GM18858 (cell line): Measurements from ENCODE around the gene OPRL1.

Source experiments
- ATAC-seq: cut with Tn5 transposase; IDR thresholded peaks from one replicate; pipeline ENCODE4 v1.9.1; 2021; ENCODE audit not compliant: unreplicated experiment

OPRL1 gene

GRCh38 chr20:64070244-64070993, 9.5 kb upstream of the OPRL1 start:
- no peak for ATAC-seq

DNA sequence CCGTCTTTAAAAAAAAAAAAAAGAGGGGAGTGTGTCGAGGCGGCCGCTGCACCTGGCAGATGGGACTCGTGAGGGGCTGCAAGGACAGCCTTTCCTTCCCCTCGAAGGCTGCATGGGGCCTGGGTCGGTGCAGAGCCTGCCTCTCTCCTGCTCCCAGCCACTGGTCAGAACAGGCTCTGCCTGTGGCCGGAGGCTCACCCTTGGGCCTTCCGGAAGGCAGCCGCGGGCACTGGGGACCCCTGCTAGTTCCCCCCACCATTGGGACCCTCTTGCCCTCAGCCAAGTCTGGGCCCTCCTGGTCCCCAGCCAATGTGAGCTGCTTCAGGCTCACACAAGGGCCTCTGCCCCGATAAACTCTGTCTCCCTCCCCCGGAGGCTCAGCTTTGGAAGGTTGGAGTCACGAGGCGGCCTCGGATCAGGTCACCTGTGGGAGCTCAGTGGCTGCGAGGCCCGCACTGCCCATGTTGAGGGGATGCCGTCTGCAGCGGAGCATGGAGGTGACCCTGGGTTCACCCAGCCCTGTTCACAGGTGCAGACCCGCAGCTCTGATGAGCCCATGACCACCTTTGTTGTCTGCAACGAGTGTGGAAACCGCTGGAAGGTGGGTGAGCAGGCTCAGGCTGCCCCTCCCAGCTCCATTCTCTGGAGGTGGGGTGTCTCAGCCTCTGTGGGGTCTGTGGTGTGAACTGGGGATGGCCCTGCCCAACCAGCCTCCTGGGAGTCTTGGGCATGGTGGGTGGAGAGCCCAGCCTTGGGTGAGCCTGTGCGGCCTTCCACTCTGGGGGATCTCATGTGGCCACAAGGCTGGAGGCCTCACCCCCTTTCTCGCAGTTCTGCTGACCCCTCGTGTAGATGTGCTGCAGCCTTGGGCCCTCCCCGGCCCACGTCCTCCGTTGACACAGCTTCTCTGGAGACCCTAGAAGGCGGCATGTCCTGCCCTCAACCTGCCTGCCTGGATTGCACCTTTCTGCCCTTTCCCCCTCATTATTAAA, 8.2 kb upstream of the OPRL1 start:
- no peak for ATAC-seq

- ATAC-seq = no peak
These were observed 7.3 kb upstream of the OPRL1 start for GRCh38 chr20:64072498-64073063.

DNA sequence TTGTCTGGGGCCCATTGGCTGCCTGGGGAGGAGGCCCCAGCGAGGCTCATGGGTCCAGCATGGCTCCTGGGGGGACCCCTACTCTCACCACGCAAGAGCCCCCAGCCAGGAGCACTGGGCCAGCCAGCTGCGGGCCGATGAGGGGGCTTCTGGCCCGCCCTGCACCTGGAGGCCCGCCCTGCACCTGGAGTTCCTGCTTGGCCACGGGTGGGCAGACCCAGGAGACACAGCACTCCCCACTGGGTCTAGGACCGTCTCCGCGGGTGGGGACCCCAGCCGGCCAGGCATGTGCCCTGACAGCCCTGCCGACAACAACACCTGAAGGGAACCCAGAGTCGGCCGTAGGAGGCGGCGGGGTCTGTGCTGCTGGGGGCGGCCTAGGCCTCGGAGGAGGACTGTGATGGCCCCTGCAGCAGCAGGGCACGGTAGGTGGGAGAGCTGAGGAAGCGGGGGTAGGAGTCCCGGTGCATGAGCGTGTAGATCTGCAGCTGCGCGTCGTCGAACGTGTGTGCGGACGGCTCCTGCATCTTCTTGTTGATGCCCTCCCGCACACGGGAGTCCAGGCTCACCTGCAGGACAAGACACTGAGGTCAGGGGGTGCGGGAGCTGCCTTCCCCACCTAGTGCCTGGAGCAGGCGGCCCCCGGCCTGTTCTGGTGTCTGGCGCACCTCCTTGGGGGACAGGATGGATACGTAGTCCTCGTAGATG, 6.3 kb upstream of the OPRL1 start:
- no peak for ATAC-seq

- ATAC-seq = no peak
These were observed 5.6 kb upstream of the OPRL1 start for GRCh38 chr20:64074184-64074789.

GRCh38 chr20:64074963-64075362, 4.9 kb upstream of the OPRL1 start:
- no peak for ATAC-seq

DNA sequence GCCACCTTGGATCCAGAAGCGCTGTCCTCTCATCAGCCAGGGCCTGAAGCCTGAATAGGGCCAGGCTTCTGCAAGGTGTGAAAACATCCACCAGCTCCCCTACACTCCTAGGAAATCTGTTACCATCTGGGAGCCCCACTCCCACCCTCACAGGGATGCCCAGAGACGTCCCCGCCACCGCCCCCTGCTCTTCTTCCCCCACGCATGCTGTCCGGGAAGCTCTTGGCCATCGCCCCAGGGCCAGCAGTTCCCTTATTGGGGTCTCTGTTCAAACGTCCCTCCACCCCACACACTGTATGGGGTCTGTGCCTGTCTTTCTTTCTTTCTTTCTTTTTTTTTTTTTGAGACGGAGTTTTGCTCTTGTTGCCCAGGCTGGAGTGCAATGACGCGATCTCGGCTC, 4.3 kb upstream of the OPRL1 start:
- ATAC-seq = no peak

- no peak for ATAC-seq
These were observed 3.6 kb upstream of the OPRL1 start for GRCh38 chr20:64076061-64076997.

GRCh38 chr20:64077094-64077493, 2.8 kb upstream of the OPRL1 start:
- ATAC-seq = no peak

DNA sequence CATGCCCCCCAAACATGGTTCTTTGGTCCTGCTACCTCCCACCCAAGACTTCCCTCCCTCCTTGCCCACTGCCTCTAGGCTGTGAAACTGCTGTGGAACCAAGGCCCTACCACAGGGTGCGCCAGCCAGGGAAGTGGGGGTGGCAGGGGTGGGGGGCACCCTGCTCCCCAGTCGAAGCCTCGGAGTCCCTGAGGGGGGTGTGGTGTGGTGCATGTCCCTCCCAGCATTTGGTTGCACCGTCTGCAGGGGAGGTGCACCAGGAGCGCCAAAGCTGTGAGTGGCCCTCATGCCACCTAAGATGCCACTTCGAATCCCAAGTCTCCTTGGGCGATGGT, 2.4 kb upstream of the OPRL1 start:
- no peak for ATAC-seq

DNA sequence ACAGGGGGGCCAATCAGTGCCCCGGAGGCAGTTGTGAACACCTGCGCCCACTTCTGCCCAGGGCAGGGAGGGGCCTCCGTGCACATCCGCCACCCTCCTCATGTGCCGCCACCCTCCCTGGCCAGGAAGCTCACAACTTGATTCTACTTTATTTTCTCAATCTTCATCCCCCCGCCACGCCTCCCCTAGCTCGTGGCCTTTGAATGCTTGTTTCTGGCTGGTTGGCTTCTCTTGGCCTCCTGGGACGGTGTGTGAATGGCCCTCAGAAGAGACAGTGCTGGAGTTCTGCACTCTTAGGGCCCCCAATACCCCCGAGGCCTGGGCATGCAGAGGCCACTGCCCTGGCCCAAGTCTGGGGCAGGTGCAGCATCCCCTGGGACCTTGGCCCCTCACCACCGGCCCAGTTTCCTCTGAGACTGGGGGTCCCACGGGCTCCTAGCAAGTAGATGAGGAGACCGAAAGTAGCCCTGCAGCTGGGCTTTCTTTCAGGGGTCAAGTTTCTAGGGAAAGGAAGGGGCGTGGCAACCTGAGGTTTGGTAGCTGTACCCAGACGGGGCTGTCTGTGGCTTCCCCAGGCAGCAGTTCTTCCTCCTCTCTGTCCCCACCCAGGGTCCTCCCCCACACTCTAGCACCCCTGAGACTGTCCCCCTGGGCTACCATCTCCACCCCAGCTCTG, 1.9 kb upstream of the OPRL1 start:
- ATAC-seq = no peak

- no peak for ATAC-seq
These were observed 979 bp upstream of the OPRL1 start for GRCh38 chr20:64078934-64079272.

GRCh38 chr20:64079273-64080012, 439 bp upstream of the OPRL1 start, which contains the start of gene RGS19:
Gene RGS19, minus strand, starts transcription at chr20:64079518. Its CDS starts 2,632 bp downstream, at chr20:64076886.
- peak; percentile 29 for ATAC-seq

GRCh38 chr20:64080813-64081623, 1.1 kb downstream of the OPRL1 start:
- no peak for ATAC-seq

DNA sequence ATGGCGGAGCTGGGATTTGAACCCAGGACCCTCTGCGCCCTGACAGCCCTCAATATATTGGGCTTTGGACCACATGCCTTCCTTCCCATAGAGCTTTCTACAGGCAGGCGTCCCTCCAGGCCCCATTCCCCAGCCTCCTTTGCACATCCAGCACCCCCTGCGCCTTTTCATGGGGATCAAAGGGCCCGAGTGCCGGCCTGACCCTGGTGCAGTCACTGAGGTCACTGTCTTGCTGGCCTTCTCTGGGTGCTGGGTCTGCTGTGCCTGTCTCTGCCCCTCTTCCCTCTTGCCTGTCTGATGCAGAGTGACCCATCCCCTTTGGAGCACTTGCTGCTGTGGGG, 1.7 kb downstream of the OPRL1 start:
- no peak for ATAC-seq

GRCh38 chr20:64082126-64082731, 2.3 kb downstream of the OPRL1 start:
- ATAC-seq = no peak

DNA sequence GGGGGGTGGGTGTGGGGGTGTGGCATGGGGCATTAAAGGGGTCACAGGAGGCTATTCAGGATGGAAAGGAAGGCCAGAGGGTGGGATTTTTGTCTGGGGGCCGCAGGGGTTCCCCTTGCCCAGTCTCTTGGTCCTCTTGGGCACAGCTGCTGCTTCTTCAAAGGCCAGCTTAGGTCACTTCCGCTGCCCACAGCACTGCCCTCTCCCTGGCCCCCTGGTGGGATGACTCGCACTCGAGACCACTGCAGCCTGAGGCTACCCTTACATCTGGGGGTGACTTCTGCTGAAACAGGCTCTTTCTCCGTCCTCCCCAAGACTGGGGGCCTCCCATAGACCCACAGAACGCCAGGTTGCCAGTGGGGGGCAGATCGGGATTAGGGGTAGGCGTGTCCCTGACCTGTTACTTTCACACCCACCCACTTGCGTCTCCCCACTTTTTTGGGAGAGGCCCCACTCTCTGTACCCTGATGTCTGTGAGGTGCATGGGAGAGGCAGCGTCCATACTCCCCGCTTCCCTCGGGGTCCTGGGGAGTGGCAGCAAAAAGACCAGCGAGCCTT, 3.0 kb downstream of the OPRL1 start:
- no peak for ATAC-seq
